Lower leg skin (tissue), 4 donors: ENCODE measurements around the gene ERC1. TPM values are rescaled to one million over a fixed set of nuclear protein-coding genes. Genes with fewer than 3 reads are reported as not detected.

ENCODE experiments used
- DNase-seq, 2 donors: peaks; one replicate each; pipeline ENCODE4 v3.0.0-alpha.2; 2019; ENCODE audit warnings: low spot score in 2 of 2
- H3K4me3 ChIP-seq: fragments of 200-600 bp; sonication (generic); 2 replicates; pipeline ENCODE4 v1.5.1; 2017; ENCODE audit warnings: mild to moderate bottlenecking, low read depth; ENCODE audit not compliant: poor library complexity, severe bottlenecking
- POLR2A ChIP-seq, 2 donors: fragments of 450-650 bp; IDR thresholded peaks; one replicate each; pipeline ENCODE4 v1.6.1; 2016 to 2017; ENCODE audit warnings: antibody characterized with exemption in 2 of 2, mild to moderate bottlenecking in 1 of 2, moderate library complexity in 1 of 2
- WGBS, 2 donors: methylation state at CpG; one replicate each; pipeline ENCODE4 v1.1.5; 2018; 5-methylcytosine and 5-hydroxymethylcytosine counted together
- intact Hi-C: fragments of 100-400 bp; cut with DNase I; formaldehyde crosslinking; loops from one replicate; pipeline ENCODE4 v1.15.0; 2023; ENCODE audit warnings: low total_unique reads
- total RNA-seq, 4 donors: library from RNA; depleted of rRNA; stranded (reverse); fragments of >200 nt; gene quantifications; one replicate each; pipeline ENCODE4 v1.1.0, GENCODE V29; 2016
- TF ChIP-seq, protein P1 (sequence below), 3 donors: fragments of 450-650 bp; IDR thresholded peaks; one replicate each; pipeline ENCODE4 v1.5.1; 2016; ENCODE audit warnings: antibody characterized with exemption in 3 of 3, mild to moderate bottlenecking in 3 of 3, moderate library complexity in 2 of 3

Gene ERC1
- total RNA-seq, 4 donors from 2014 or later, result 22.1 to 42.7 (median 29.7) TPM

DNA sequence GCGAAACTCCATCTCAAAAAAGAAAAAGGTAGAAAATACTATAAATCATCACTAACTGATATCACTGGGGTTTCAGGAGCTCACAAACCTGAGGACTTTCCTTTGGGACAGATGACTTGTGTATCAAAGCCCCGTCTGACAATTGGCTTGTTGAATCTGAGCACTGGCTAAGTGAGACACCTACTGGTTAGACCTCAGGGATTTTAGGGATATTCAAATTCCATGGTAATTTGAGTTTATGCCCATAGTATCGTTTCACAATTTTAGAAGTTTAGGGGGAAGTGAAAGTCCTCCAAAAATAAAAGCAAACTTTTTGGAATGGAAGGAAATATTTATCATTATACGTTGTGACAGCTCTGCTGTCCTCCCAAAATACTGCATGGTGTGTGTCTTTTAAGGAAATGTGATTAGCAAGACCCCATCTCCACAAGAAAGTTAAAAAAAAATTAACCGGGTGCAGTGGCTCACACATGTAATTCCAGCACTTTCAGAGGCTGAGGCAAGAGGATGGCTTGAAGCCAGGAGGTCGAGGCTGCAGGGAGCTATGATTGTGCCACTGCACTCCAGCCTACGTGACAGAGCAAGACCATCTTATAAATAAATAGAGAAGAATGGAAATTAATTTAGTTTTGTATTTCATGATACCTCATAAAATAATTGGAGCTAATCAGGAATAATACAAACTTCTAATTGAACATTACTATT is 554.1 kb downstream of the ERC1 start:
- DNase-seq, result no peak
- intact Hi-C loops, result no loop called here
- no peak overlapping the region for H3K4me3 ChIP-seq
- TF ChIP-seq, protein P1, sequence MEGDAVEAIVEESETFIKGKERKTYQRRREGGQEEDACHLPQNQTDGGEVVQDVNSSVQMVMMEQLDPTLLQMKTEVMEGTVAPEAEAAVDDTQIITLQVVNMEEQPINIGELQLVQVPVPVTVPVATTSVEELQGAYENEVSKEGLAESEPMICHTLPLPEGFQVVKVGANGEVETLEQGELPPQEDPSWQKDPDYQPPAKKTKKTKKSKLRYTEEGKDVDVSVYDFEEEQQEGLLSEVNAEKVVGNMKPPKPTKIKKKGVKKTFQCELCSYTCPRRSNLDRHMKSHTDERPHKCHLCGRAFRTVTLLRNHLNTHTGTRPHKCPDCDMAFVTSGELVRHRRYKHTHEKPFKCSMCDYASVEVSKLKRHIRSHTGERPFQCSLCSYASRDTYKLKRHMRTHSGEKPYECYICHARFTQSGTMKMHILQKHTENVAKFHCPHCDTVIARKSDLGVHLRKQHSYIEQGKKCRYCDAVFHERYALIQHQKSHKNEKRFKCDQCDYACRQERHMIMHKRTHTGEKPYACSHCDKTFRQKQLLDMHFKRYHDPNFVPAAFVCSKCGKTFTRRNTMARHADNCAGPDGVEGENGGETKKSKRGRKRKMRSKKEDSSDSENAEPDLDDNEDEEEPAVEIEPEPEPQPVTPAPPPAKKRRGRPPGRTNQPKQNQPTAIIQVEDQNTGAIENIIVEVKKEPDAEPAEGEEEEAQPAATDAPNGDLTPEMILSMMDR (IDR thresholded peaks at IDR 0.05), result no peak
- no peak for TF ChIP-seq POLR2A (IDR thresholded peaks at IDR 0.05)
- WGBS, 2 donors, result 52 to 53% methylated on average over 7 of the region's 7 CpGs

Other genes starting within 250 kb of the ERC1 start
- 100 to 1,000 TPM; 273 to 518 (median 346) TPM for gene WNK1, start 238.6 kb upstream of the ERC1 start, total RNA-seq
- gene RAD52, start 41.5 kb upstream of the ERC1 start, total RNA-seq, result 10 to 100 TPM in 3 of 4 donors, 1 to 10 TPM in 1; 6.2 to 16.7 (median 12.1) TPM